C1 segment of cervical spinal cord (tissue), 14 donors: ENCODE data around the gene TEX261.

ENCODE experiments used
- DNase-seq, 14 donors: peaks; one replicate each; lab custom pipeline; 2025; lab: John Stamatoyannopoulos, UW

The TEX261 gene

GRCh38 chr2:70959851-70960832, 34.5 kb downstream of the TEX261 start:
- DNase-seq: no peak

GRCh38 chr2:70959271-70959761, 35.4 kb downstream of the TEX261 start:
- no peak for DNase-seq

DNA sequence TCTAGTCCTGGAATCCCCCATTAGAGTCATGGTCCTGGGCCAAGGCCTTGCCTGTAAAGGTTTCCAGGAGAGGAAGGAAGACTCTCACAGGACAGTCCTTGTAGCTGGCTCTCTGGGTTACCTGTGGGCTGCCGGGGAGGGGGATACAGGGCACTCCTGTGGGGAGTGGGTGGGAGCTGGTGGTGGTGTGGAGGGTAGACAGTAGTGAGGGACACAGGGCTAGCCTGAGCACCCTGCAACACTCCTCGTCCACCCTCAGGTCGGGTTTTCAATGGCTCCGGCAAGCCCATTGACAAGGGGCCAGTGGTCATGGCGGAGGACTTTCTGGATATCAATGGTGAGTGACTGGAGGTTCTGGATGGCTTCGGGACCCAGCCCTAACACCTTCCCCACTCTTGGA, 35.9 kb downstream of the TEX261 start:
- no peak for DNase-seq

GRCh38 chr2:70957798-70958197, 36.9 kb downstream of the TEX261 start:
- no peak for DNase-seq

GRCh38 chr2:70956141-70956540, 38.5 kb downstream of the TEX261 start:
- no peak for DNase-seq

DNA sequence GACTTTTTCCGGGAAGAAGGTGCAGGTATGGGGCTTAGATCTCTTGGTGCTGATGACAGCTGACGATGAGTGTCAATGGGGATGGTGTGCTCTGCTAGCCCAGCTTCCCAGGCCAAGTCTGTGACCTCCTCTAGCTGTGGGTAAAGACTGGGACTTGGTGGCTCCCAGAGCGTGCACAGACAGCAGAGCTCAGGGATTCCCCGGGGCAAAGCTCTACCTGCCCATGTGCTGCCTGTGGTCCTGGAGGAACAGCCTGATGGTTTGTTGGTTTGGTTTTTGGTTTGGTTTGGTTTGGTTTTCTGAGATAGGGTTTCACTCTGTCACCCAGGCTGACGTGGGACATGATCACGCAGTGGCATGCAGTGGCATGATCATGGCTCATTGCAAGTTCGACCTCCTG, 39.8 kb downstream of the TEX261 start:
- DNase-seq: no peak

GRCh38 chr2:70949086-70949485, 45.6 kb downstream of the TEX261 start:
- DNase-seq: no peak

DNA sequence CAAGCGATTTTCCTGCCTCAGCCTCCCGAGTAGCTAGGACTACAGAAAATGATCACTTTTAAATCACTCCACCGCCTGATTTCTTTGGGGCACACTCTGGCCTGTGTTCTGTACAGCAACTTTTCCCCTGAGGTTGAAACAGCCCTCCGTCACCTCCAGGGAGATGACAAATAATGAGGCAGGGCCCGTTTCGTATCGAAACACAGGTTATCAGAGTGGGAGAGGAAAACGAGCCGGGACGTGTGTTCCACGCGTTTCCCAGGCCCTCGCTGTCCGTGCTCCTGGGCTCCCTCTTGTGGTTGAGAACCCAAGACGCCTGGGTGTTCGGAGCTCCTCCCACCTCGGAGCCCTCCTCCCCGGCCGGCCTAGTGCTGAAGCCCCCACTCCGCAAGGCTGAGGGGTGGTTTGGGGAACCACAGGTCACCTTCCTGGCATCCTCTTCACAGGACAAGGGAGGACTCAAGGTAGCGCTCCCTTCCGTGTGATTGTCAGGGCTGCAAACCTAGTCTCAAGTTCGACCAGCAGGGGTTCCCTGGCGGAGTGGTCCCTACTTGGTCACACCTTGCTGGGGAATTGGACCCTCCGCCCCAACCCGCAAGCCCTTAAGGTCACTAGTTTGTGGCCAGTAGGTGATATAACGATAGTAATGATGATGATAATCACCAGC, 46.2 kb downstream of the TEX261 start:
- DNase-seq: peak in 11 of 14 donors; percentile 9 to 68 (median 39)

- no peak for DNase-seq
These were observed 47.0 kb downstream of the TEX261 start for GRCh38 chr2:70947556-70948184.

DNA sequence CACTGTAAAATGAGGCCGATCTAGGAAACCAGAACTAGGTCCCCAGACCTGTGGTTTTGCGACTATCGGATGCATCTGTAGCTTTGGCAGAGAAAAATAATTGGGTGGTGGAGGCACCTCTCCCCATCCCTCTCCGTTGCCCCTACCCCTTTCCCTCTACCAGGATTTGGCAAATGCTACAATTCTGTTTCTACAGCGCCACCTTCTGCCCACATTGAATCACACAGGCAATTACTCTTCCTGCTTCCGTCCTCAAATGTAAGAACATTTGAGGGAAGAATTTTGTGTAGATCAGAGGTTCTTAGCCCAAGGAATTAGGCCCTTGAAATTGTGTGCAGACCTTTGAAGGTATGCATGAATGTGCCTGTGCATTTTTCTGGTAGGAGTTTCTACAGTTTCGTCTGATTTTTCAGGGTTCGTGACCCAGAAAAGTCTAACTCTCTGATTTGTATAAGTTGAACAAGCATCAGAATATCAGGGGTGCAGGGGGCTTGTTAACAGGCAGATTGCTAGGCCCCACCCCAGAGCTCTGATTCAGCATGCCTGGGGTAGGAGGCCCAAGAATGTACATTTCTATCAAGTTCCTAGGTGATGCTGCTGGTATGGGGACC, 47.7 kb downstream of the TEX261 start:
- DNase-seq: peak in 6 of 14 donors; percentile 5 to 27 (median 11)

GRCh38 chr2:70944111-70944690, 50.5 kb downstream of the TEX261 start:
- no peak for DNase-seq

- no peak for DNase-seq
These were observed 51.3 kb downstream of the TEX261 start for GRCh38 chr2:70943205-70943871.

GRCh38 chr2:70942396-70943204, 52.1 kb downstream of the TEX261 start:
- no peak for DNase-seq

DNA sequence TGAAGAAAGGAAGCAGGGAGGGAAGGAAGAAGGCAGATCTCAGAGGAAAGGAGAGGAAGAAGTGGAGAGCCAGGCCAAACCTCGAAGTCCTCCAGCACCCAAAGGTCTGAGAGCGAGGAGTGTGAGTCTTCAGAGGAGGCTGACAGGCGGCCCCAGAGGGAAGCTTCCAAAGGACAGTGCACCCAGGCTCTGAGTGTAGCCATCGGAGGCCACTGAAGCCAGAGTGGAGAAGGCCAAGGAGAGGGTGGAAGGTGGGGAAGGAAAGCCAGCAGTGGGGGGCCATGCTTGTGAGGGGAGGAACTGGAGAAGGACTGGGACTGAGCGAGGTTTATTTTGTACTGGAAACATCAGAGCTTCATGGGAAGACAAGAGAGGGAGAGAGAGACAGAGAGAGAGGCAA, 53.0 kb downstream of the TEX261 start:
- no peak for DNase-seq

DNA sequence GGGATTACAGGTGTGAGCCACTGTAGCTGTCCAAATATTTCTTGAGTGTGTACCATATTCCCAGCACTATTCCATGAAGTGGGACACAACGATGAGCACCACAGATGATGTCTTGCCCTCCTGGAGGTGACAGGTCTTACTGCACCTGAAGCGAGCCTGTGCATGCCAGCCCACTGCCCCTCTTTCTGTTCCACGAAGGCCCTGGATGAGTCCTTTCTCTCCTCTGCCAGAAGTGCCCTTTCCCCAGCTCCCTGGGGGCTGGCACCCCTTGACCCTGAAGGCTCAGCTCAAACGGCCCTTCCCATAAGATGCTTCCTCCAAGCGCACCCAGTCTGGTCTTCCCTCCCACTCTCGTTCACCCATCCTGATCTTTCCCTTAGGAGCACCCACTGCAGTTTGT, 53.5 kb downstream of the TEX261 start:
- DNase-seq: no peak

- DNase-seq: no peak
These were observed 54.7 kb downstream of the TEX261 start for GRCh38 chr2:70939839-70940580.

GRCh38 chr2:70939001-70939838, 55.5 kb downstream of the TEX261 start:
- no peak for DNase-seq

GRCh38 chr2:70938586-70938950, 56.1 kb downstream of the TEX261 start:
- DNase-seq: no peak
